SK-N-MC (cell line): Measurements from ENCODE around the gene SSBP2.
"Not testable (repeated sequence)": the region's sequence is repeated elsewhere in the genome, so short reads cannot be mapped to it uniquely, and the experiment has no call there.

ENCODE experiments used
- DNase-seq: peaks from one replicate; pipeline ENCODE4 v3.0.0-alpha.2; 2011; ENCODE audit warnings: low read depth, low spot score
- H3K27ac ChIP-seq: fragments of 200-600 bp; sonication (generic); 2 replicates; pipeline ENCODE4 v1.5.1; 2016; ENCODE audit warnings: mixed run types
- H3K36me3 ChIP-seq: fragments of 200-600 bp; sonication (generic); 2 replicates; pipeline ENCODE4 v1.6.1; 2017; ENCODE audit warnings: antibody characterized with exemption, low read length, mixed read lengths; ENCODE audit not compliant: insufficient read depth
- H3K4me3 ChIP-seq: fragments of 200-600 bp; sonication (generic); 2 replicates; pipeline ENCODE4 v1.5.1; 2016
- H3K9ac ChIP-seq: fragments of 200-600 bp; sonication (generic); 2 replicates; pipeline ENCODE4 v1.8.0; 2017; ENCODE audit warnings: mixed run types, mixed read lengths; ENCODE audit not compliant: insufficient read length
- H3K9me3 ChIP-seq: fragments of 200-600 bp; sonication (generic); 2 replicates; pipeline ENCODE4 v1.6.1; 2017; ENCODE audit warnings: low read depth, mild to moderate bottlenecking, antibody characterized with exemption, low read length, moderate library complexity, mixed read lengths
- EZH2 ChIP-seq: fragments of 200-600 bp; sonication (generic); IDR thresholded peaks from one replicate; pipeline ENCODE4 v1.6.1; 2017; ENCODE audit warnings: antibody characterized with exemption
- FOXP2 ChIP-seq: optimal IDR thresholded peaks from 2 replicates; pipeline ENCODE3; 2011; ENCODE audit warnings: mild to moderate bottlenecking, moderate library complexity; ENCODE audit not compliant: insufficient read depth; ENCODE audit errors: extremely low read length, control extremely low read depth
- POLR2AphosphoS5 ChIP-seq: IDR thresholded peaks from 2 replicates; pipeline ENCODE4 v1.6.1; 2012; ENCODE audit warnings: mild to moderate bottlenecking, low read depth, low read length, borderline replicate concordance

Gene SSBP2

DNA sequence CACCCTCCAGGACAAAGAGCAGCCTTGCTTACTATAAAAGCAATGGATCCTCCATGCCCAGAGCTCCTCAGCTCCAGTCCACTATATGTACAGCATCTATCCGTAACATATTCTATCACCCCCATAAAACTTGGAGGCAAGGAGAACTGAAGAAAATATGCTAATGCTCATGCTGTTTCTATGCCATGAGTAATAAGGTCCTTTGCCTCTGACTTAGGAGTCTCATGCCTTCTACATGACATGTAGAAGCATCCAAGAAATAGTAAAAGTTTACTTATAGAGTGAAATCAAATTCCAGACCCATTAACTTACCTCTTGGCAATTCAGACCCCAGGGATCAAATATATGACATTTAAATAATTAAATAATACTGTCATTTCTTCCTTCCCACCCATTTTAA is 33.7 kb downstream of the SSBP2 start:
- no peak for DNase-seq
- no peak for TF ChIP-seq FOXP2
- TF ChIP-seq EZH2: no peak
- no peak for TF ChIP-seq POLR2AphosphoS5
- no peak overlapping the region for H3K9ac ChIP-seq
- no peaks in the 10 kb centered on the region for H3K9me3 ChIP-seq
- H3K4me3 ChIP-seq: no peak overlapping the region
- no peaks in the 10 kb centered on the region for H3K36me3 ChIP-seq
- no peak overlapping the region for H3K27ac ChIP-seq

DNA sequence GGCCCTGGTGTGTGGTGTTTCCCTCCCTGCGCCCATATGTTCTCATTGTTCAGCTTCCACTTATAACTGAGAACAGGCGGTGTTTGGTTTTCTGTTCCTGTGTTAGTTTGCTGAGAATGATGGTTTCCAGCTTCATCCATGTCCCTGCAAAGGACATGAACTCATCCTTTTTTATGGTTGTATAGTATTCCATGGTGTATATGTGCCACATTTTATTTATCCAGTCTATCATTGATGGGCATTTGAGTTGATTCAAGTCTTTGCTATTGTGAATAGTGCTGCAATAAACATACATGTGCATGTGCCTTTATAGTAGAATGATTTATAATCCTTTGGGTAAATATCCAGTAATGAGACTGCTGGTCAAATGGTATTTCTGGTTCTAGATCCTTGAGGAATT is 36.8 kb downstream of the SSBP2 start:
- H3K27ac ChIP-seq, DNase-seq, H3K9ac ChIP-seq, H3K36me3 ChIP-seq, H3K9me3 ChIP-seq, H3K4me3 ChIP-seq: not testable (repeated sequence)

DNA sequence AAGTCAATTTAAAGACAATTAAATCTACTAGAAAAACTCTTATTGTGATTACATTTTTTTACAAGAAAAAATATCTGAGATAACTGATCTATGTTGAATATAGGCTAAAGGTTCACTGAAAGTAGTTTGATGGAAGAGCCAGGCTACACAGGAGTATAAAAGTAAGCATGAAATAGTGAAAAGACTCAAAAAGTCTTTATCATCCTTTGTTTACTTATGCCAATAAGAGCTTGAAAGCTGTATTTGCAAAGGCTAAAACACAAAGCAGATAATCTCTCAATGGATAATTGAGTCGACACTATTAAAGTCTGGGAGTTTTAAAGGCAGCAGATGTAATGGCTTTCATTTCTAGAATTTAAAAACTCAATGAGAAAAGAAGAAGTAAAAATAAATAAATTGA is 42.0 kb downstream of the SSBP2 start:
- TF ChIP-seq FOXP2 (no peak), EZH2 (no peak), POLR2AphosphoS5 (no peak)
- DNase-seq: no peak
- Histone ChIP-seq H3K9me3 (no peaks in the 10 kb centered on the region), H3K27ac (no peak overlapping the region), H3K4me3 (no peak overlapping the region), H3K9ac (no peak overlapping the region), H3K36me3 (no peaks in the 10 kb centered on the region)

DNA sequence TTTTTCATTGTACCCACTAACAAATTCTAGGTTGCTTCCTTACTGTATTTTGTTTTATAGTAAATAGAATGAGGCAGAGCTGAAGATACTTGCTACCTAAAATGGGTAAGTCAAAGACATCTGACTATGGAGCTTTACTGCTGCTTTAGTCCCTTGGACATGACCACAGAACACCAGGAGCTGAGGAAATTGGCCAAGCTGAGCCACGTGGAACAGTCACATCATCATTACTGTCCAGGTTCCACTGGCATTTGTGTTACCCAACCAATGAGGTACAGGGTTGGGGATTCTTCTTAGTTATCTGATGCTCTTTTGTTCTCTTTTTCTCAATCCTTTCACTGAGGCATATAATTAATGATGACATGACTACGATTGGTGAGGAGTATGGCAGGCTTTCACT is 47.1 kb downstream of the SSBP2 start:
- no peaks in the 10 kb centered on the region for H3K9me3 ChIP-seq
- TF ChIP-seq POLR2AphosphoS5: no peak
- no peak for TF ChIP-seq FOXP2
- TF ChIP-seq EZH2: no peak

DNA sequence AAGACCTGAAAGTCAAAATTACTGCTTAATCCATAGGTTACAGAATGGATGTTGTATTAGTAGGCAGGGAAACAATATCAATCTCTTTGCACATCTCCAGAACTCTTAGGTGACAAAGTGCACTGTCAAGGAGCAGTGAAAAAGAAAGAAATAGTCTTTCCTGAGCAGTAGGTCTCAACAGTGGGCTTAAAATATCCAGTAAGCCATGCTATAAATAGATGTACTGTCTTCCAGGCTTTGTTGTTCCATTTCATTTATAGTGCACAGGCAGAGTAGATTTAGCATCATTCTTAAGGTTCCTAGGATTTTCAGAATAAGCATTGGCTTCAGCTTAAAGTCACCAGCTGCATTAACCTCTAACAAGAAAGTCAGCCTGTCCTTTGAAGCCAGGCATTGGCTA is 50.7 kb downstream of the SSBP2 start:
- DNase-seq: no peak
- TF ChIP-seq POLR2AphosphoS5 (no peak), EZH2 (no peak), FOXP2 (no peak)
- Histone ChIP-seq H3K36me3 (no peaks in the 10 kb centered on the region; the same call in 1 of the 2 replicates), H3K9ac (no peak overlapping the region), H3K4me3 (no peak overlapping the region), H3K27ac (no peak overlapping the region), H3K9me3 (no peaks in the 10 kb centered on the region)

More for the DNA sequence above, 47.1 kb downstream of the SSBP2 start:
- H3K4me3 ChIP-seq: no peak overlapping the region
- no peak for DNase-seq
- no peak overlapping the region for H3K9ac ChIP-seq
- no peaks in the 10 kb centered on the region; the same call in 1 of the 2 replicates for H3K36me3 ChIP-seq
- no peak overlapping the region for H3K27ac ChIP-seq

DNA sequence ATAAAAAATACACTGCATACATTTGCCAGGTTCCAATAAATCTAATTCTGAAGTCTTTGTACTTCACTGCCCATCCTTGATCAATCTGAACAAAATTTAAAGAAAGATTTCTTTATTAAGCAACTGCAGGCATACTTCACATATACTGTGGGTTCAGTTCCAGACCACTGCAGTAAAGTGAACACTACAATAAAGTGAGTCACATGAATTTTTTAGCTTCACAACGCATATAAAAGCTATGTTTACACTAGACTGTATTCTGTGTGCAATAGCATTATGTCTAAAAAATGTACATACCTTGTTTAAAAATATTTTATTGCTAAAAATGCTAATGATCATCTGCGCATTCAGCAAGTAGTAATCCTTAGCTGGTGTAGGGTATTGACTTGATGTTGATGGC is 52.1 kb downstream of the SSBP2 start:
- H3K9me3 ChIP-seq: no peaks in the 10 kb centered on the region
- no peak overlapping the region for H3K4me3 ChIP-seq
- H3K36me3 ChIP-seq: no peaks in the 10 kb centered on the region; the same call in 1 of the 2 replicates
- no peak overlapping the region for H3K27ac ChIP-seq
- TF ChIP-seq POLR2AphosphoS5 (no peak), EZH2 (no peak), FOXP2 (no peak)
- no peak overlapping the region for H3K9ac ChIP-seq
- no peak for DNase-seq

DNA sequence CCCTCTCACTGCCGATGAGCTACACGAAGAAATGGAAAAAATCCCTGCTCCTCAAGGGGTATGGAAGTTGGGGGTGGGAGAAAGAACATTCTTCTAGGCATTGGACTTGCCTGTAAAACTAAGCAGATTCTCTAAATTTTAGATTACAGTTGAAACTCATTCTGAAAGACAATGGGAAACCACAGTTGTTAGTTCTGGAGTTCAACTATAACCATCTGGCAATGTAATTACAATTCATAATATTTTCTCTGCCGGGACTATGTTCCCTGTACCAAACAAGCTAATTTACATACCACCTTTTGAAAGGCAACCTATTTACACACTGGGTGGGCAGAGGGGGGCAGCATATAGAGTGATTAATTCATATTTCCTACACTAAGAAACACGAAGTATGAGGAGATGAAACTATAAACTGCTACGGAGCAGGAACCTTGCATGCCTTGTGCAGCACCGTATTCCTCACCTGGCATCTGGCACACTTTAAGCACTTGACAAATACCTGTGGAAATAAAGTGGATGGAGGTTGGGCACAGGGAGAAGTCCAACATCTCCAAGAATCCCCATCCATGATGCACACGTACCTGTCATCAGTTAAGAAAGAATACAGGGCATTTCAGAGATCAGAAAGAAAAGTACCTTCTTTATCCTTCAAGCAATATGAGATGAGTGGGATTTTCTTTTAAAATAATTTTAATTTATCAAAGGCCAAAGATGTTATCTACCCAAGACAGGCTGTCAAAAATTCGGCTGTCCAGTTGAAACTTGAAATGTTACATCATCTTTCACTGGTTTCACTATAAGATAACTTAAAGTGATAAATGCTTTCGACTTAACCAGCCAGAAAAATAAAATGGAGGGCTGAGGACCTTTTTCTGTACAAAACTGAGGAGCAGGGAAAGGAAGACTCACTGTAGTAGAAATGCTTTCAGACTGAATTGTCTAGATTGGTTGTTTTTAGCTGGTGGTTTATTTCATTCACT is 54.2 kb downstream of the SSBP2 start:
- TF ChIP-seq FOXP2: no peak
- no peak for TF ChIP-seq POLR2AphosphoS5
- no peak for TF ChIP-seq EZH2
- H3K9me3 ChIP-seq: no peaks in the 10 kb centered on the region
- DNase-seq: no peak
- no peak overlapping the region for H3K27ac ChIP-seq
- no peaks in the 10 kb centered on the region; the same call in 1 of the 2 replicates for H3K36me3 ChIP-seq
- H3K9ac ChIP-seq: no peak overlapping the region
- no peak overlapping the region for H3K4me3 ChIP-seq

DNA sequence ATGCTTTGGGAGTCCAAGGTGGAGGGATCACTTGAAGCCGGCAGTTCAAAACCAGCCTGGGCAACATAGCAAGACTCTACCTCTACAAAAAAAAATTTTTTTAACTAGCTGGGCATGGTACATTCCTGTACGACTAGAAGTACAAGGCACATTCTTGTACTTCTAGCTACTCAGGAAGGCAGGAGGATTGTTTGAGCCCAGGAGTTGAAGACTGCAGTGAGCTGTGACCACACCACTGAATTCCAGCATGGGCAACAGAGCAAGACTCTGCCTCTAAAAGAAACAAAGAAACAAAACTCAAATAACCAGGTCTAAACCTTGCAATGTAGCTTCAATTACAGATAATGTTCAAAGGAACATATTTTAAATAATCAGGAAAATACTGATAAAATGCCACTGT is 56.2 kb downstream of the SSBP2 start:
- no peak for TF ChIP-seq FOXP2
- no peak for TF ChIP-seq POLR2AphosphoS5
- TF ChIP-seq EZH2: no peak
- no peak for DNase-seq
- Histone ChIP-seq H3K9ac (no peak overlapping the region), H3K27ac (no peak overlapping the region), H3K4me3 (no peak overlapping the region), H3K36me3 (no peaks in the 10 kb centered on the region), H3K9me3 (no peaks in the 10 kb centered on the region)

DNA sequence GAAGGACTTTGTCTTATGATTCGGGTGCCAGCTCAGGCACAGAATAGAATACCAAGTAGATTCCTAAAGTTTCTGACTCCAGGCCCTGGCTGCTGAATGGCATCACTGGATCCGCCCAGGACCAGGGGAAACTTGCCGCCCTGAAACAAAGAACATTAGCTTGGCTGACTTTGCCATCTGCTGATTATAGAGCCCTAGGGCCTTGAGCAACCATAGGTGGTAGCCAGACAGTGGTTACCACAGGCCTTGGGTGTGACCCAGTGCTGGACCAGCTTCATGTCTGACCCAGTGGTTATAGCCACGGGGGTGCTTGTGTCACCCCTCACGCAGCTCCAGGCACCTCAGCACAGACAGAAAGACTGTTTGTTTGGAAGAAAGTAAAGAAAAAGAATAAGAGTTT is 62.7 kb downstream of the SSBP2 start:
- no peaks in the 10 kb centered on the region for H3K9me3 ChIP-seq
- DNase-seq: no peak
- TF ChIP-seq POLR2AphosphoS5 (no peak), EZH2 (no peak), FOXP2 (no peak)
- no peak overlapping the region for H3K9ac ChIP-seq
- no peaks in the 10 kb centered on the region for H3K36me3 ChIP-seq
- no peak overlapping the region for H3K4me3 ChIP-seq
- H3K27ac ChIP-seq: no peak overlapping the region
